LoVo (cell line): ENCODE measurements around the gene ING1.

Source experiments
- DNase-seq: peaks from one replicate; pipeline ENCODE4 v3.0.0-alpha.2; 2016; ENCODE audit warnings: low spot score

ING1 gene

DNA sequence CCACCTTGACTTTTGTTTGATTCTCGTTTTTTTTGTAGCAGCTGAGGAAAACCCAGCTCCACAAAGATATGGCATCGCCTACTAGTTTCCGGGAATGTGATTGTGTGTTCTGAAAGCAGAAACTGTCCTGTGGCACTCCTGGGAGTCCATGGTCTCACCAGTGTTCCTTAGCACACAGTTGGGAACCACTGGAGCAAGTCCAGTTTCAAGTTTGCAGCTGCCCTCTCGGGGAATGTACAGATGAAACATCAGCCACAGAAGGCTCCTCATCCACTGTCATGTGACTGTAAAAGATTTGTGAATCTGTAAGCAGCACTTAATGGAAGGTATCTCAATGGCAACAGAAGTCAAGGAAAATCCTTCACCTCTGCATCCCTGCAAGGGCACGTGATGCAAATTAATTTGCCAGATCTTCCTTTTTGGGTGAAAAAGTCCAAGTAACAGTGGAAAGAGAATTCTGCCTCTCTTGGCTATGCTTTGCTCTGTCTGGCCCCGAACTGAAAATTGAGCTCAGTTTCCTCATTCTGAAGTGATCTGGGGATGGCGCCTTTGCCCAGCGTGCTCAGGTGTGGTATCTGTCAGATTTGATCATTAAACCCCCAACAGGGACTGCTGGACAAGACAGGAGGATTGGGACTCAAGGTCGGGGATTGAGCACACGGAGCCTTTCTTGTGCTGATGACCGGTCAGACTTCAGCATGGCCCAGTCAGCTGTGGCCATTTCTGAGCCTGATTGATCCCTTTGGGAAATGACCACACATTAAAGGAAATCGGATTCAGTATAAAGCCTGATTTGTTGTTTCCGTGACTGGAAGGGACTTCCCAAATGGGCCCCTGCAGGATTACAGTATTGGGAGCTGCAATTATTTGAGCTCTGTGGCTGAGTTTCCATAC, 58.8 kb downstream of the ING1 start:
- no peak for DNase-seq
